Immature natural killer cell (primary cell): ENCODE results near the gene EIF3I. TPM values are rescaled to one million over a fixed set of nuclear protein-coding genes. Genes with fewer than 3 reads are reported as not detected.

Experiments used
- DNase-seq, 3 donors: peaks; one replicate each; pipeline ENCODE4 v3.0.0; 2022; ENCODE audit warnings: mixed read lengths in 1 of 3
- H3K27ac Mint-ChIP-seq, 6 donors: one replicate each; pipeline ENCODE4 v1.8.0; 2020; ENCODE audit warnings: mixed read lengths in 6 of 6, mild to moderate bottlenecking in 5 of 6, inconsistent platforms in 4 of 6, moderate library complexity in 3 of 6
- H3K27me3 Mint-ChIP-seq, 3 donors: one replicate each; pipeline ENCODE4 v1.8.0; 2020 to 2021; ENCODE audit warnings: low read depth in 3 of 3, mild to moderate bottlenecking in 3 of 3, mixed read lengths in 3 of 3, moderate library complexity in 3 of 3, inconsistent platforms in 1 of 3
- H3K36me3 Mint-ChIP-seq, 3 donors: one replicate each; pipeline ENCODE4 v1.8.0; 2020; ENCODE audit warnings: mixed read lengths in 3 of 3, inconsistent platforms in 2 of 3, mild to moderate bottlenecking in 2 of 3
- H3K4me1 Mint-ChIP-seq, 2 donors: one replicate each; pipeline ENCODE4 v1.8.0; 2020; ENCODE audit warnings: inconsistent platforms in 2 of 2, mild to moderate bottlenecking in 2 of 2, mixed read lengths in 2 of 2, moderate library complexity in 1 of 2
- H3K4me3 Mint-ChIP-seq, 5 donors: one replicate each; pipeline ENCODE4 v1.8.0; 2020; ENCODE audit warnings: mild to moderate bottlenecking in 5 of 5, mixed read lengths in 5 of 5, inconsistent platforms in 3 of 5, moderate library complexity in 3 of 5
- H3K9me3 Mint-ChIP-seq, 6 donors: one replicate each; pipeline ENCODE4 v1.8.0; 2020; ENCODE audit warnings: mild to moderate bottlenecking in 6 of 6, mixed read lengths in 6 of 6, inconsistent platforms in 4 of 6, moderate library complexity in 3 of 6
- polyA plus RNA-seq, 3 donors: library from polyadenylated mRNA; unstranded; fragments of 300-500 nt; fragmentation: Illumina TruSeq; gene quantifications; one replicate each; pipeline ENCODE4 v1.2.3, GENCODE V29; 2021

The EIF3I gene
- polyA plus RNA-seq, 3 donors from 2014 or later = 189 to 313 (median 197) TPM

GRCh38 chr1:32186491-32186890 lies 35.7 kb upstream of the EIF3I start:
- H3K4me3 Mint-ChIP-seq = no peak overlapping the region
- H3K4me1 Mint-ChIP-seq = peaks cover 33 to 38% of the 10 kb centered on the region in 2 donors
- H3K27me3 Mint-ChIP-seq = peaks cover 0 to 6% (median 0%) of the 10 kb centered on the region in 3 donors
- no peaks in the 10 kb centered on the region for H3K9me3 Mint-ChIP-seq
- peak overlapping the region in 3 of 6 donors; percentile 13 to 65 (median 13) for H3K27ac Mint-ChIP-seq
- peaks cover 38 to 43% (median 39%) of the 10 kb centered on the region in 3 donors for H3K36me3 Mint-ChIP-seq
- no peak for DNase-seq

DNA sequence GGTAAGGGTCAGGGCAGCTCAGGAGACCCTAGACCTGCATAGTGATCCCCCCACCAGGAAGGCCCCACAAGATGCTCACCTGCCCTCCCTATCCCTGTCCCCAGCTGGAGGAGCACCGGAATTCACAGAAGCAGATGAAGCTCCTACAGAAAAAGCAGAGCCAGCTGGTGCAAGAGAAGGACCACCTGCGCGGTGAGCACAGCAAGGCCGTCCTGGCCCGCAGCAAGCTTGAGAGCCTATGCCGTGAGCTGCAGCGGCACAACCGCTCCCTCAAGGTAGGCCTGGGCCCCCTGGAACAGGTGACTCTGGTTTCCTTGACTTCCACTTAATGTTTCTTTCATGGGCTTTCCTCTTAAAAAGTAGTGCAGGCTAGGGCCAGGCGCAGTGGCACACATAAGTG lies 34.4 kb upstream of the EIF3I start:
- Mint-ChIP-seq H3K27me3 (peaks cover 0 to 6% (median 1%) of the 10 kb centered on the region in 3 donors), H3K36me3 (peaks cover 46 to 55% (median 49%) of the 10 kb centered on the region in 3 donors), H3K4me1 (peaks cover 23 to 28% of the 10 kb centered on the region in 2 donors), H3K27ac (no peak overlapping the region), H3K9me3 (no peaks in the 10 kb centered on the region), H3K4me3 (no peak overlapping the region)
- no peak for DNase-seq

GRCh38 chr1:32192220-32192948 lies 29.8 kb upstream of the EIF3I start:
- peaks cover 25 to 36% of the 10 kb centered on the region in 2 donors for H3K4me1 Mint-ChIP-seq

DNA sequence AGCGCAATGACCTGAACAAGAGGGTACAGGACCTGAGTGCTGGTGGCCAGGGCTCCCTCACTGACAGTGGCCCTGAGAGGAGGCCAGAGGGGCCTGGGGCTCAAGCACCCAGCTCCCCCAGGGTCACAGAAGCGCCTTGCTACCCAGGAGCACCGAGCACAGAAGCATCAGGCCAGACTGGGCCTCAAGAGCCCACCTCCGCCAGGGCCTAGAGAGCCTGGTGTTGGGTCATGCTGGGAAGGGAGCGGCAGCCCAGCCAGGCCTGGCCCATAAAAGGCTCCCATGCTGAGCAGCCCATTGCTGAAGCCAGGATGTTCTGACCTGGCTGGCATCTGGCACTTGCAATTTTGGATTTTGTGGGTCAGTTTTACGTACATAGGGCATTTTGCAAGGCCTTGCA lies 27.2 kb upstream of the EIF3I start:
- Mint-ChIP-seq H3K4me1 (peaks cover 31 to 48% of the 10 kb centered on the region in 2 donors), H3K27me3 (peaks cover 0 to 2% (median 1%) of the 10 kb centered on the region in 3 donors), H3K9me3 (no peaks in the 10 kb centered on the region), H3K36me3 (peaks cover 23 to 64% (median 33%) of the 10 kb centered on the region in 3 donors), H3K27ac (no peak overlapping the region), H3K4me3 (no peak overlapping the region)
- no peak for DNase-seq

More at GRCh38 chr1:32192220-32192948, 29.8 kb upstream of the EIF3I start:
- no peaks in the 10 kb centered on the region for H3K9me3 Mint-ChIP-seq
- peak overlapping the region in 1 of 6 donors; percentile 62 for H3K27ac Mint-ChIP-seq
- H3K36me3 Mint-ChIP-seq = peaks cover 38 to 80% (median 45%) of the 10 kb centered on the region in 3 donors
- peaks cover 1 to 6% (median 2%) of the 10 kb centered on the region in 3 donors for H3K27me3 Mint-ChIP-seq
- H3K4me3 Mint-ChIP-seq = no peak overlapping the region
- DNase-seq = no peak

DNA sequence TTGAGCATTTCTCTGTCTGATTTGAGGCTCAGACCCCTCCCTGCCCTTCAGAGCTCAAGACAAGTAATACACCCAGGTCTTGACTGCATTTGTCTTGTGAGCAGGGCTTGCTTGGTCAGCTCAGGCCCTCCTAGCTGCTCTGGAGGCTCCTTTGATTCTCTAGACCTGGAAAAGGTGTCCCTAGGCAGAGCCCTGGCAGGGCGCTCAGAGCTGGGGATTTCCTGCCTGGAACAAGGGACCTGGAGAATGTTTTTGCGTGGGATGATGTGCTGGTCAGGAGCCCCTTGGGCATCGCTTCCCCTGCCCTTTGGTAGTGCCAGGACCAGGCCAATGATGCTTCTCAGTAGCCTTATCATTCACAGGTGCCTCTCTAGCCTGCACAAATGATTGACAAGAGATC lies 26.7 kb upstream of the EIF3I start:
- Mint-ChIP-seq H3K4me3 (no peak overlapping the region), H3K4me1 (peaks cover 36 to 53% of the 10 kb centered on the region in 2 donors), H3K27ac (no peak overlapping the region), H3K27me3 (peaks cover 0 to 2% (median 1%) of the 10 kb centered on the region in 3 donors), H3K9me3 (no peaks in the 10 kb centered on the region), H3K36me3 (peaks cover 21 to 59% (median 28%) of the 10 kb centered on the region in 3 donors)
- DNase-seq = no peak

DNA sequence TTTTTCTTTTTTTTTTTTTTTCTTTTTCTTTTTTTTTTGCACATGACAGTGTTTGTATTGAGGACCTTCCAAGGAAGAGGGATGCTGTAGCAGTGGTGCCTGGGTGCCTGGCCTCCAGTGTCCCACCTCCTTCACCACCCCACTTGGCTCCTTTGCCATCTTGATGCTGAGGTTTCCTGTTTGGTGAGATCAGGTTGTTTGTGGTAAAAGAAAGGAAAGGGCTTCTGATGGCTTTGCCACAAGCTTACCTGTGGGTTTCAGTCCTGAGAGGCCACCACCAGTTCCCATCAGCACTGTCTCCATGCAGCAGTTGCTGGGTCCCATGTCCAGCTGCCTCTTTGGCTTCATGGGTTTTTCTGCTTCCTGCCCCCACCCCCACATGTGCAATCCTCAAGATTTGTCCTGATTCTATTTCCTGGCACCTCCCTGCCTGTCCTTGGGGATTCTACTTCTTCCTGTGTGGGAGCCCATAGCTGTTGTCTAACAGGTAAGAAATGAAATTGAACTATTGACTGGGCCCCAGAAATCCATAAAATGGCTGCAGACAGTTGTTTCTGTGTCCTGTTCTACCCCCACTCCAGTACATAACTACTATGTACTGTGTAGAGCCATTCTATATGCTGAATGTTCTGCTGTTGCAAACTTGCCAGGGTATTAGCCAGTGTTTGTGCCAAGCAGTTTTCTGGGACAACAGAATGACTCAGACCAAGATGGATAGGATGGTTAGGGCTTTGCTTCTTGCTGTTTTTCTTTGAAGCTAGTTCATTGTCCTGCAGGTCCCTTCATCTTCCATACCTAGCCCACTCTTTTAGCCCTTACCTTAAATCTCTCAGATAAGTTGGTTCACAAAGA lies 26.0 kb upstream of the EIF3I start:
- Mint-ChIP-seq H3K36me3 (peaks cover 21 to 58% (median 25%) of the 10 kb centered on the region in 3 donors), H3K27ac (peak overlapping the region; percentile 67 to 74 (median 72)), H3K4me3 (peak overlapping the region; percentile 7 to 70 (median 40)), H3K27me3 (peaks cover 0 to 2% (median 1%) of the 10 kb centered on the region in 3 donors), H3K4me1 (peaks cover 37 to 56% of the 10 kb centered on the region in 2 donors), H3K9me3 (no peaks in the 10 kb centered on the region)
- DNase-seq = peak; percentile 26 to 37 (median 37)

DNA sequence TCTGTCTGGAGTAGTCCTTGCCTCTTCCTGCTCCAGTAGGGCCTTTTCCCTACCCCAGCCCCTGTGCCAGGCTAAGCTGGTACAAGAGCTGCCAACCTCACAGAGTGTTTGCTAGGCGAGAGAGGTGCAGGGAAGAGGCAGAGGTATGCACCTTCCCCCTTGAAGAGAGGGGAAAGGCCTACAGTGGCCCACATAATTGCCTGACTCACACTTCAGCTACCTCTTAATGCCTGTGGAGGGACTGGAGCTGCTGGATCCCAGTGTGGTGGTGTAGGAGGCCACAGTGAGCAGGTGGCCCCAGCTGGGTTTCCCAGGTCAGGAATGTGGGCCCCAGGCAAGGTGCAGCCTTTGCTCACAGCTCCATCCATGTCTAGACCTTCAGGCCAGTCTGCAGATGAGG lies 25.1 kb upstream of the EIF3I start:
- Mint-ChIP-seq H3K27me3 (peaks cover 2 to 5% (median 4%) of the 10 kb centered on the region in 3 donors), H3K4me3 (no peak overlapping the region), H3K27ac (peak overlapping the region in 5 of 6 donors; percentile 19 to 76 (median 71)), H3K4me1 (peaks cover 45 to 65% of the 10 kb centered on the region in 2 donors), H3K9me3 (no peaks in the 10 kb centered on the region), H3K36me3 (peaks cover 16 to 50% (median 17%) of the 10 kb centered on the region in 3 donors)
- DNase-seq = no peak

DNA sequence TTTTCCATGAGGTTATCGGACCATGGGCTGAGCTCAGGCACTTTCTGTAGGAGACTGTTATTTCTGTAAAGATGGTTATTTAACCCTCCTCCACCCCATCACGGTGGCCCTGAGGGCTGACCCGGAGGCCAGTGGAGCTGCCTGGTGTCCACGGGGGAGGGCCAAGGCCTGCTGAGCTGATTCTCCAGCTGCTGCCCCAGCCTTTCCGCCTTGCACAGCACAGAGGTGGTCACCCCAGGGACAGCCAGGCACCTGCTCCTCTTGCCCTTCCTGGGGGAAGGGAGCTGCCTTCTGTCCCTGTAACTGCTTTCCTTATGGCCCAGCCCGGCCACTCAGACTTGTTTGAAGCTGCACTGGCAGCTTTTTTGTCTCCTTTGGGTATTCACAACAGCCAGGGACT lies 24.4 kb upstream of the EIF3I start:
- DNase-seq = no peak
- peaks cover 52 to 72% of the 10 kb centered on the region in 2 donors for H3K4me1 Mint-ChIP-seq
- H3K27ac Mint-ChIP-seq = peak overlapping the region in 2 of 6 donors; percentile 28 to 76
- H3K9me3 Mint-ChIP-seq = no peaks in the 10 kb centered on the region
- H3K36me3 Mint-ChIP-seq = peaks cover 13 to 42% (median 13%) of the 10 kb centered on the region in 3 donors
- H3K27me3 Mint-ChIP-seq = peaks cover 2 to 4% (median 3%) of the 10 kb centered on the region in 3 donors
- no peak overlapping the region for H3K4me3 Mint-ChIP-seq

- Mint-ChIP-seq H3K27me3 (peaks cover 2 to 4% (median 3%) of the 10 kb centered on the region in 3 donors), H3K27ac (peak overlapping the region; percentile 11 to 84 (median 44))
These were observed 23.8 kb upstream of the EIF3I start for GRCh38 chr1:32198237-32199042.

GRCh38 chr1:32199043-32199716 lies 23.0 kb upstream of the EIF3I start:
- H3K4me1 Mint-ChIP-seq = peaks cover 57 to 78% of the 10 kb centered on the region in 2 donors

More at GRCh38 chr1:32198237-32199042, 23.8 kb upstream of the EIF3I start:
- peak overlapping the region in 3 of 5 donors; percentile 8 to 33 (median 29) for H3K4me3 Mint-ChIP-seq
- peaks cover 54 to 74% of the 10 kb centered on the region in 2 donors for H3K4me1 Mint-ChIP-seq
- H3K36me3 Mint-ChIP-seq = peaks cover 7 to 36% (median 8%) of the 10 kb centered on the region in 3 donors
- no peak for DNase-seq
- no peaks in the 10 kb centered on the region for H3K9me3 Mint-ChIP-seq

DNA sequence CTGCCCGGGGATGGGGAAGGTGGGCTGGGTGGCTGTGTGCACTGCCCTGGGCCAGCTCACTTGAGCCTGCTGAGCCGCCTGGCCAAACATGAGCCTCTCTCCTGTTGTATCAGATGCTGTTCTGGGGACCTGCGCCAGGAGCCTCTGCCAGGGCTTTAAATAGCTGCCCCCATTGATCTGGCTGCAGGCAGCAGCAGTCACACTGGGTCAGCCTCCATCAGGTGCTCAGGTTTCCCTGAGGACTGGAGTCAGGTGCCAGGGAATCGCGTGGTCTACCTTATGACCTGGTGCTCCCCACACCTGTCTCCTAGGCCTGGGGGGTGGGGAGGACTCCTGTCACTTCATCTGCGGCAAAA lies 22.5 kb upstream of the EIF3I start:
- Mint-ChIP-seq H3K4me1 (peaks cover 61 to 75% of the 10 kb centered on the region in 2 donors), H3K36me3 (peaks cover 0 to 25% (median 0%) of the 10 kb centered on the region in 3 donors), H3K4me3 (peak overlapping the region; percentile 90 to 98 (median 95)), H3K27ac (peak overlapping the region in 5 of 6 donors; percentile 85 to 98 (median 94)), H3K27me3 (peaks cover 2 to 4% (median 3%) of the 10 kb centered on the region in 3 donors), H3K9me3 (no peaks in the 10 kb centered on the region)
- no peak for DNase-seq

More at GRCh38 chr1:32199043-32199716, 23.0 kb upstream of the EIF3I start:
- Mint-ChIP-seq H3K4me3 (peak overlapping the region in 1 of 5 donors; percentile 14), H3K27me3 (peaks cover 2 to 4% (median 3%) of the 10 kb centered on the region in 3 donors), H3K36me3 (peaks cover under 1 to 29% (median 3%) of the 10 kb centered on the region in 3 donors), H3K9me3 (no peaks in the 10 kb centered on the region), H3K27ac (peak overlapping the region in 5 of 6 donors; percentile 32 to 98 (median 93))
- no peak for DNase-seq

DNA sequence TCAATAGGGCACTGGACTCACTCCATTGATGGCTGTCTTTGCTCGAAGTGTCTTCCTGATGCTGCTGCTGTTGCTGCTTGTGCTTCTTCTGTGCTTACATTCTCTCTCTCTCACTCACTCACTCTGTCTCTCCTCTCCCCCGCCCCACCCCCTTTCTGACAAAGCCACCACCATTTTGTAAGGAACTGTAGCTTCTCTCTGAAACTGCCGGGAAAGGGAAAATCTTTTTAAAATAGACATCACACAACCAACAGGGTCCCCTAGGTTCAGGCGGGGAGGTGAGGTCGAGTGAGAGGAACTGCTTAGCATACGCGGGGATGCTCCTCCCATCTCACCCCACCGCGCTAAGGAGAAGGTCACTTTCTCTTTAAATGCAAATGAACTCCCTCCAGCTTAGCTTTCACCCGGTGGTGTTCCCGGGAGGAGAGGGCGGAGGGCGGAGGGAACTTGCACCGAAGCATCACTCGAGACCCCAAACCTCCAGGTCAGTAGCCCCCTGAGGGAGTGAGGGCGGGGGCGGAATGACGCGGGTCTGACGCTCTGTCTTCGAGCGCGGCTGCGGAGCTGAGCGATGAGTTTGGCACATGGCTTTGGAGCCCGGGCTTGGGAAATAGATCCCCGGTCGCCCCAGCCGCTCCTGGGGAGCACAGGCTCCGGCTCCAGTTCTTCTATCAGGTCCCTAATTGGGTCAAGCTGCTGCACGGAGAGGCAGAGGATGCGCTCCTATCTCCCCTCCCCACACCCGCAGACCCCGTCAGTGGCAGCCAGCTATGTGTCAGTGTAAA lies 21.8 kb upstream of the EIF3I start, which contains the start of gene CCDC28B:
TSS of gene CCDC28B (plus strand) at position 370 of the 785 bp plus-strand sequence. CDS start 1,341 bp downstream, outside the sequence.
- H3K36me3 Mint-ChIP-seq = peaks cover 0 to 20% (median 0%) of the 10 kb centered on the region in 3 donors
- H3K4me1 Mint-ChIP-seq = peaks cover 63 to 68% of the 10 kb centered on the region in 2 donors
- H3K27ac Mint-ChIP-seq = peak within 1 kb of the TSS; percentile 85 to 99 (median 98)
- peak within 1 kb of the TSS; percentile 95 to 98 (median 96) for H3K4me3 Mint-ChIP-seq
- peak; percentile 60 to 64 (median 62) for DNase-seq
- H3K27me3 Mint-ChIP-seq = peaks cover 2 to 4% (median 4%) of the 10 kb centered on the region in 3 donors
- H3K9me3 Mint-ChIP-seq = no peaks in the 10 kb centered on the region
